ENCODE data around the gene SATB1.

- TF ChIP-seq EZH2phosphoT487 (IDR thresholded peaks at IDR 0.05; ENCODE audit: unreplicated experiment) (no peak), CTCF (conservative IDR thresholded peaks at IDR 0.05; ENCODE audit: low read depth in 2 of 2) (no peak), EZH2 (IDR thresholded peaks at IDR 0.05; ENCODE audit: low read depth, unreplicated experiment) (no peak), REST (IDR thresholded peaks at IDR 0.05; ENCODE audit: unreplicated experiment) (no peak), POLR2AphosphoS5 (IDR thresholded peaks at IDR 0.05; ENCODE audit: low read depth) (no peak), CREB1 (CRISPR knock-in tag; IDR thresholded peaks at IDR 0.05; ENCODE audit: low read depth) (no peak), JUNB (IDR thresholded peaks at IDR 0.05; ENCODE audit: unreplicated experiment) (no peak), ETS1 (IDR thresholded peaks at IDR 0.05) (no peak), STAT1 (IDR thresholded peaks at IDR 0.05; ENCODE audit: unreplicated experiment) (no peak), ZNF114 (CRISPR knock-in tag; IDR thresholded peaks at IDR 0.05) (no peak), ZNF331 (CRISPR knock-in tag; IDR thresholded peaks at IDR 0.05; ENCODE audit: low read depth) (no peak)
Observed at GRCh38 chr3:18351069-18351628, 74.0 kb downstream of the SATB1 start.
